ENCODE results near the gene CEP63.

CEP63 gene

DNA sequence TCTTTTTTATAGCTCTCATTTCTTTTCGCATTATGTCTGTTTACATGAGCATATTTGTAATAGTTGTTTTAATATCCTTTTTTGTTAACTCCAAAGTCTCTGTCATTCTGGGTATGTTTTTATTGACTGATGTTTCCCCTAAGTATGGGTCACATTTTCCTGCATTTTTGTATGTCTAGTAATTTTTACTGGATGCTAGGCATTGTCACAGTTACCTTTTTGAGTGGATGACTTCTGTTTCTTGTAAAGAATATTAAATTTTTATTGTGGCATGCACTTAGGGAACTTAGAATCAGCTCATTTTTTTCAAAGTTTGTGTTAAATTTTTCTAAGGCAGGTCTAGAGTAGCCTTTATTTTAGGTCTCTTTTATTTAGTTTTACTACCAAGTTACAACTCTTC is 40.8 kb upstream of the CEP63 start:
- Histone ChIP-seq H2AFZ (ENCODE audit: low read depth, low read length) (no peak overlapping the region), H3K27ac (ENCODE audit: low read length) (no peak overlapping the region), H3K9ac (ENCODE audit: low read length) (no peak overlapping the region), H3K4me3 (ENCODE audit: low read length) (no peak overlapping the region), H3K79me2 (ENCODE audit: low read length) (no peaks in the 10 kb centered on the region), H3K4me1 (ENCODE audit: low read length) (no peaks in the 10 kb centered on the region), H3K9me3 (ENCODE audit: insufficient read depth, low read length) (no peaks in the 10 kb centered on the region), H4K20me1 (ENCODE audit: insufficient read depth, low read length) (no peaks in the 10 kb centered on the region), H3K27me3 (ENCODE audit: low read depth, low read length) (peaks cover 35% of the 10 kb centered on the region), H3K4me2 (ENCODE audit: low read length) (no peak overlapping the region), H3K36me3 (replicated peaks; ENCODE audit: low read depth, low read length) (no peaks in the 10 kb centered on the region)
- TF ChIP-seq, protein P1, sequence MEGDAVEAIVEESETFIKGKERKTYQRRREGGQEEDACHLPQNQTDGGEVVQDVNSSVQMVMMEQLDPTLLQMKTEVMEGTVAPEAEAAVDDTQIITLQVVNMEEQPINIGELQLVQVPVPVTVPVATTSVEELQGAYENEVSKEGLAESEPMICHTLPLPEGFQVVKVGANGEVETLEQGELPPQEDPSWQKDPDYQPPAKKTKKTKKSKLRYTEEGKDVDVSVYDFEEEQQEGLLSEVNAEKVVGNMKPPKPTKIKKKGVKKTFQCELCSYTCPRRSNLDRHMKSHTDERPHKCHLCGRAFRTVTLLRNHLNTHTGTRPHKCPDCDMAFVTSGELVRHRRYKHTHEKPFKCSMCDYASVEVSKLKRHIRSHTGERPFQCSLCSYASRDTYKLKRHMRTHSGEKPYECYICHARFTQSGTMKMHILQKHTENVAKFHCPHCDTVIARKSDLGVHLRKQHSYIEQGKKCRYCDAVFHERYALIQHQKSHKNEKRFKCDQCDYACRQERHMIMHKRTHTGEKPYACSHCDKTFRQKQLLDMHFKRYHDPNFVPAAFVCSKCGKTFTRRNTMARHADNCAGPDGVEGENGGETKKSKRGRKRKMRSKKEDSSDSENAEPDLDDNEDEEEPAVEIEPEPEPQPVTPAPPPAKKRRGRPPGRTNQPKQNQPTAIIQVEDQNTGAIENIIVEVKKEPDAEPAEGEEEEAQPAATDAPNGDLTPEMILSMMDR (IDR thresholded peaks at IDR 0.05; ENCODE audit: low read depth, low read length): no peak
- no peak for TF ChIP-seq EZH2phosphoT487 (IDR thresholded peaks at IDR 0.05; ENCODE audit: low read depth)

DNA sequence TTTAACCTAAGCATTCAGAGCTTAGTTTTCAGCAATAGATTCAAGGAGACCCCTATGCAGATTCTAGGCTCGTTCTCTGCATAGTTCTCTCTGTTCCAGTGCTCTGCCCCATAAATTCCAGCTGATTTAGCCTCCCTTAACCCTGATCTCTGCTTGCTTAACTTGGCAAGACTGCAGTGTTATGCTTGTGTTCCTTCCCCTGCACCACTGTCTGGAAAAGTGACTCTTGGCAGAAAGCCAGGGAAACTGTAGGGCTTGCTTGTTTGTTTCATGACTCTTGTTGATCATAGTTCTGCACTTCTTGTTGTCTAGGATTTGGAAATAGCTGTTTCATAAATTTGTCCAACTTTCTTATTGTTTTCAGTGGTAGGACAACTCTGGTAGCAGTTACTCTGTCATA is 40.2 kb upstream of the CEP63 start:
- H3K27me3 ChIP-seq (ENCODE audit: low read depth, low read length): peaks cover 29% of the 10 kb centered on the region
- H3K36me3 ChIP-seq (replicated peaks; ENCODE audit: low read depth, low read length): no peaks in the 10 kb centered on the region
- H3K27ac ChIP-seq (ENCODE audit: low read length): no peak overlapping the region
- H3K4me1 ChIP-seq (ENCODE audit: low read length): no peaks in the 10 kb centered on the region
- H3K9me3 ChIP-seq (ENCODE audit: insufficient read depth, low read length): no peaks in the 10 kb centered on the region
- H3K4me2 ChIP-seq (ENCODE audit: low read length): no peak overlapping the region
- H4K20me1 ChIP-seq (ENCODE audit: insufficient read depth, low read length): no peaks in the 10 kb centered on the region
- no peak overlapping the region for H3K4me3 ChIP-seq (ENCODE audit: low read length)
- H2AFZ ChIP-seq (ENCODE audit: low read depth, low read length): no peak overlapping the region
- no peak overlapping the region for H3K9ac ChIP-seq (ENCODE audit: low read length)
- TF ChIP-seq, protein P1 (IDR thresholded peaks at IDR 0.05; ENCODE audit: low read depth, low read length): no peak
- TF ChIP-seq EZH2phosphoT487 (IDR thresholded peaks at IDR 0.05; ENCODE audit: low read depth): no peak
- H3K79me2 ChIP-seq (ENCODE audit: low read length): no peaks in the 10 kb centered on the region

DNA sequence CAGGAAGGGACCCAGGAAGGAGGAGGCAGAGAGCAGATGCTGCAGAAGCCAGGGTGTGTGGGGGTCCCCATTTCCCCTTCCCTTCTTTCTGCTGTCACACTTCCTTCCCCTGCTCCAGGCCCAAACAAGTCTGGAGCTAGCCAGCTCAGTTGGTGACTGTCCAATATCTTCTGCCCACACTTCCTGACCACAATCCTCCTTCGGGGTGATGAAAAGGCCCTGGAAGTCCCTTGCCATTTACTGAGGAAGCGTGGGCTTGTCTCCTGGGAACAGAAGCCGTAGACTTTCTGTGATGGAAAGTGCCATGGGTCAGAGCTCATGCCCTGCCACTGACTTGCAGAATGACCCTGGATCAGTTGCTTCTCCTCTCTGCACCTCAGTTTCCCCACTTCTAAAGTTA is 39.1 kb upstream of the CEP63 start:
- H4K20me1 ChIP-seq (ENCODE audit: insufficient read depth, low read length): no peaks in the 10 kb centered on the region
- no peaks in the 10 kb centered on the region for H3K4me1 ChIP-seq (ENCODE audit: low read length)
- no peaks in the 10 kb centered on the region for H3K79me2 ChIP-seq (ENCODE audit: low read length)
- H3K9ac ChIP-seq (ENCODE audit: low read length): no peak overlapping the region
- no peak overlapping the region for H2AFZ ChIP-seq (ENCODE audit: low read depth, low read length)
- no peak overlapping the region for H3K27ac ChIP-seq (ENCODE audit: low read length)
- H3K36me3 ChIP-seq (replicated peaks; ENCODE audit: low read depth, low read length): no peaks in the 10 kb centered on the region
- H3K9me3 ChIP-seq (ENCODE audit: insufficient read depth, low read length): no peaks in the 10 kb centered on the region
- H3K27me3 ChIP-seq (ENCODE audit: low read depth, low read length): peaks cover 19% of the 10 kb centered on the region
- no peak overlapping the region for H3K4me2 ChIP-seq (ENCODE audit: low read length)
- no peak overlapping the region for H3K4me3 ChIP-seq (ENCODE audit: low read length)
- no peak for TF ChIP-seq EZH2phosphoT487 (IDR thresholded peaks at IDR 0.05; ENCODE audit: low read depth)
- TF ChIP-seq, protein P1 (IDR thresholded peaks at IDR 0.05; ENCODE audit: low read depth, low read length): no peak

DNA sequence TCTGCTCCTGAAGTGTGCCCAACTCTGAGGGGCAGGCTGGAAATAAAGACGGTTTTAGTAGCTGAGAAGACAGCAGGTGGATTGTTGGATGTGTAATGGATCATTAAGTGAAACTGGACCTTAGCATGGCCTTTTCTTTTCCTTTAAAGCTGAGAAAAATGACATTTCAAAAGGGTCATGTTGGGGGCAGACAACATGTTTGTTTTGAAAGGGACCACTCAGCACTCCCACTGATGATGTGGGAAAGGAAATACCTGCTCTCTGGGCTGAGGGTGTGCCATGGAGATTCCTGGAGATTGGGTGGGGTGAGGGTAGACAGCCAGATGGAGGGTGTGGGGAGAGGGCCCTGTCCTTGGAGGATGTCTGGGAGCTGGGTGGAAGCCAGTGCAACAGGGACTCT is 38.5 kb upstream of the CEP63 start:
- Histone ChIP-seq H3K27ac (ENCODE audit: low read length) (no peak overlapping the region), H3K4me2 (ENCODE audit: low read length) (no peak overlapping the region), H3K9me3 (ENCODE audit: insufficient read depth, low read length) (no peaks in the 10 kb centered on the region), H3K9ac (ENCODE audit: low read length) (no peak overlapping the region), H3K36me3 (replicated peaks; ENCODE audit: low read depth, low read length) (no peaks in the 10 kb centered on the region), H3K27me3 (ENCODE audit: low read depth, low read length) (peaks cover 18% of the 10 kb centered on the region), H3K79me2 (ENCODE audit: low read length) (no peaks in the 10 kb centered on the region), H3K4me1 (ENCODE audit: low read length) (no peaks in the 10 kb centered on the region), H3K4me3 (ENCODE audit: low read length) (no peak overlapping the region), H4K20me1 (ENCODE audit: insufficient read depth, low read length) (no peaks in the 10 kb centered on the region), H2AFZ (ENCODE audit: low read depth, low read length) (no peak overlapping the region)
- TF ChIP-seq, protein P1 (IDR thresholded peaks at IDR 0.05; ENCODE audit: low read depth, low read length): no peak
- TF ChIP-seq EZH2phosphoT487 (IDR thresholded peaks at IDR 0.05; ENCODE audit: low read depth): no peak

Data from OCI-LY3 (cell line).